GM19025 (cell line): ENCODE data around the gene DNAJC11.
"Not testable (repeated sequence)": the region's sequence is repeated elsewhere in the genome, so short reads cannot be mapped to it uniquely, and the experiment has no call there.

Experiments
- ATAC-seq: cut with Tn5 transposase; IDR thresholded peaks from one replicate; pipeline ENCODE4 v1.9.1; 2021; ENCODE audit warnings: mild to moderate bottlenecking, low read depth, moderate library complexity; ENCODE audit not compliant: unreplicated experiment

DNAJC11 gene

DNA sequence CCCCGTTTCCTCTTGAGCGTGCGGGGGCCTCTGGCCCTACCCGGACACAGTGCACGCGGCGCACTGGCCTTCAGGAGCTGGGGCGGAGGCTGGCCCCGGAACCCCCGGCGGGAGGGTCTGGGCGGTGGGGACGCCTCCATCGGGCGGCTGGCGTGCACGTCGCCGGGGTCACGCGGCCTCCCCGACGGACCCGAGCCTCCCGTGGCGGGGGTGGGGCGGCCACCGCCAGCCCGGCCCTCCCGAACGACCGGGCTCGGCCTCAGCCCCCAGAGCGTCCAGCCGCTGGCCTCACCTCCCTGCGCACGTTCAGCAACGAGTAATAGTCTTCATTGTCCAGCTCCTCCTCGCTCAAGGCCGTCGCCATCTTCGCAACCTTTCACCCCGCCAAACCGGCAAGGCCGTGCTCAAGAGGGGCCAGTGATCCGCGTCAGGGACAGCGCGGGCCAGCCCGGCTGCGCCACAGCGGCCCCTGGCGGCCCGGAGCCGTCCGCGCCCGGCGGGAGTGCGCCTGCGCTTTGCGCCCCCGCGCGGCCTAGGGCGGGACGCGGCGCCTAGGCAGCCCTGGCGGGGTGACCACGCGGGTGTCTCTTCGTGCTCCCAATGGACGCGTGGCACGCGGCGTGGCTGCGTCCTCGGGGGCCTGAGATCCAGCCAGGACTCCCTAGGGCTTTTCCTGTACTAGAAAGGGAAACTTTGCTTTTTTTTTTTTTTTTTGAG lies at the start of gene DNAJC11:
Gene DNAJC11, minus strand, starts transcription at position 380 of the 717 bp plus-strand sequence. Its CDS starts 16 bp downstream, at position 364.
- peak; percentile 92 for ATAC-seq

DNA sequence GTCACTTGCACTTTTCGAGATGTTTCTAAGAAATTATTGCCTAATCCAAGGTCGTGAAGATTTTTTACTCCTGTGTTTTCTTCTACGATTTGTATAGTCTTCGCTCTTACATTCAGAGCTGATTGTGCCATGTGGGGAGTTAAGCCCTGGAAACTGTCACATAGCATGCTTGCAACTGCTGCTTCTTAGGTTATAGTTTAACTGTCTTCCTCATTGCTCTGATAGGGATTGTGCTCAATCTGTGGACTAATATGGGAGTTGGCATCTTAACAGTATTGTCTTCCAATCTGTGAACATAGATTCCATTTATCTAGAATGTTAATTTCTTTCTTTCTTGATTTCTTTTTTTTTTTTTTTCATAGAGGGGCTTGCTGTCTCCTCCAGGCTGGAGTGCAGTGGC lies 48.9 kb upstream of the DNAJC11 start:
- ATAC-seq = no peak

- ATAC-seq = no peak
Measured at GRCh38 chr1:6747674-6748073, 46.1 kb upstream of the DNAJC11 start.

DNA sequence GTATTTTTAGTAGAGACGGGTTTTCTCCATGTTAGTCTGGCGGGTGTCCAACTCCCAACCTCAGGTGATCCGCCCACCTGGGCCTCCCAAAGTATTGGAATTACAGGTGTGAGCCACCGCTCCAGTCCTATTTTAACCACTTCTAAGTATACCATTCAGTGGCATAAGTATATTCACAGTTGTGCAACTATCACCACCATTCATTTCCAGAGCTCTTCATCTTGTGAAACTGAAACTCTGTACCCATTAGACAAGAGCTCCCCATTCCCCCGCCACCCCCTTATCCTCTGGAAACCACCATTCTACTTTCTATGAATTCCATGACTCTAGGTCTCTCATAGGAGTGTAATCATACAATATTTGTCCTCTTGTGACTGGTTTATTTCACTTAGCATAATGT lies 43.5 kb upstream of the DNAJC11 start:
- ATAC-seq = no peak

DNA sequence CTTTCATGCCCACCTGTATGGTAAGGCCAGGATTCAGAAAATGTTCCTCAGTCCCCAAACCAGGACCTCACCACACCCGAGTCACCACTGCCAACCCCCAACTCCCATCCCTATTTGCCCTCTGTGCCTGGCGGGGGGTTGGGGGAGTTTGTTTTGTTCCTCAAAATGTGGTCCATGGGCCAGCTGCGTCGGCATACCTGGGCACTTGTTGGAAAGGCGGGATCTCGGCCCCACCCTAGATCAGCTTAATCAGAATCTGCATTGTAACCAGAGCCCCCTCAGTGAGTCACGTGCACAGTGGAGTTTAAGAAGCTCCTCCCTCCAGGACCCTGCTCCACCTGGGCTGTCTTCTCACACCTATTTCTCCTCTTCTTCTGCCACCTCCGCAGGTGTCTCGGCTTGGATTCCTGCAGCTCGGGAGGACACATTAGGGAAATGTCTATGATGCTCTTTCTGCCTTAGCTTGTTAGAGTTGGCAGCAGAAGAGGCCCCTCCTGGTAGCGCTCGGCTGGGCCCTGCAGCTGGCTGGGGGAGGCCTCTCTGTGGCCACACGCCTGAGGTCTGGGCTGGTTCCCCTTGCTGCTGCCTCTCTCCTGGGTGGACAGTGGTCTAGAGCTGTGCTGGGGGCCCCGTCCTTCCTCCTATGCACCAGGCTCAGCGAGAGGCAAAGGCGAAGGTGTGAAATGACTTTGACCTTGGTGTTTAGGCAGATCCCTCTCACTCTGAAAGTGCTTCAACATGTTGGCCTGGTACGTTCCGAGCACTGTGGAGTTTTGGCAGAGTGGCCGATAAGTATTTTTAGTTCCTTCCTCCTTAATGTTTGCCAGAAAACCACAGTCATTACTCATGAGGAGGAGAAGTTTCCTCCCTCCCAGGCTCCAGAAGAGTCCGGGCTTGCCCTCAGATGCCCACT lies 41.8 kb upstream of the DNAJC11 start:
- no peak for ATAC-seq

DNA sequence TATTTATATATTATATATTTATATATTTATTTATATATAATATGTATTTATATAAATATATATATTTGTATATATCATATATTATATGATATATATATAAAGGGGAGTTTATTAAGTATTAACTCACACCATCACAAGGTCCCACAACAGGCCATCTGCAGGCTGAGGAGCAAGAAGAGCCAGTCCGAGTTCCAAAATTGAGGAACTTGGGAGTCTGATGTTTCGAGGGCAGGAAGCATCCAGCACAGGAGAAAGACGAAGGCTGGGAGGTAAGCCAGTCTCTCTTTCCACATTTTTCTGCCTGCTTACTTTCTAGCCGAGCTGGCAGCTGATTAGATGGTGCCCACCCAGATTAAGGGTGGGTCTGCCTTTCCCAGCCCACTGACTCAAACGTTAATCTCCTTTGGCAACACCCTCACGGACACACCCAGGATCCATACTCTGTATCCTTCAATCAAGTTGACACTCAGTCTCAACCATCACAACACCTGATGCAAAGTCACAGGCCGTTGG lies 41.1 kb upstream of the DNAJC11 start:
- ATAC-seq = not testable (repeated sequence)

DNA sequence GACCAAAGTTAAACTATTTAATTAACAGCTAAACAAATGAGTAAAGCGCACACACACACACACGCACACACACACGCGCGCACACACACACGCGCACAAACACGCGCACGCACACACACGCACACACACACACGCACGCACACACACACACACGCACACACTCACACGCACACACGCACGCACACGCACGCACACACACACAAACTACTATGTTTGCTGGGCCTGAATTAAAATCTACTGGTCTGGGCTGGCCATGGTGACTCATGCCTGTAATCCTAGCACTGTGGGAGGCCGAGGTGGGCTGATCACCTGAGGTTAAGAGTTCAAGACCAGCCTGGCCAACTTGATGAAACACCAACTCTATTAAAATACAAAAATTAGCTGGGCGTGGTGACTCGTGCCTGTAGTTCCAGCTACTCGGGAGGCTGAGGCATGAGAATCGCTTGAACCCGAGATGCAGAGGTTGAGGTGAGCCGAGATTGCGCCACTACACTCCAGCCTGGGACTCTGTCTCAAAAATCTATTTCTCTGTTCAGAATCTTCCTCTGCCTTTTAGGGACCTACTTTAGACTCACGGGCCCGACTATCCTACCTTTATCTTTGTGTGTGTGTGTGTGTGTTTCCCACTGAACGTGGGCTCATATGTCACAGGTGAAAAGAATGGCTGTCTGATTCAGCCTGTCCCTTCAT lies 37.5 kb upstream of the DNAJC11 start:
- no peak for ATAC-seq

GRCh38 chr1:6732942-6733341 lies 31.3 kb upstream of the DNAJC11 start:
- ATAC-seq = no peak

DNA sequence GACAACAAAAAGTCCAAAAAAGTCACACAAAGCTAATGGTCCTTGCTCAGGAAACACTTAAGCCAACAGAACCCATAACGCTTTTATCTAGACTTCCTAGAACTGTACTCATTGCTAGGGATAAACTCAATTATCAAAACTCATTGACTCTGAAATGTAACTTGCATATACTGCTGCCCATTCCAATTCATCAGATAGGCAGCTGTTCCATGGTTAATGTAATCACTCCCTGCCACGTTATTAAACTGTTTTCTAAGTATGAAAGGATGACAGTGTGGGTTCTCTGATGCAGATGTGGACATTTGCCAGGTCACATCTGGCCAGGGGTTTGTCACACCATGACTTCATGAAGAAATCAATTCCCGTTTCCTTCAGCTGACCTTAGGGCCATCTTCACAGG lies 30.3 kb upstream of the DNAJC11 start:
- no peak for ATAC-seq

GRCh38 chr1:6730880-6731279 lies 29.3 kb upstream of the DNAJC11 start:
- ATAC-seq = no peak

DNA sequence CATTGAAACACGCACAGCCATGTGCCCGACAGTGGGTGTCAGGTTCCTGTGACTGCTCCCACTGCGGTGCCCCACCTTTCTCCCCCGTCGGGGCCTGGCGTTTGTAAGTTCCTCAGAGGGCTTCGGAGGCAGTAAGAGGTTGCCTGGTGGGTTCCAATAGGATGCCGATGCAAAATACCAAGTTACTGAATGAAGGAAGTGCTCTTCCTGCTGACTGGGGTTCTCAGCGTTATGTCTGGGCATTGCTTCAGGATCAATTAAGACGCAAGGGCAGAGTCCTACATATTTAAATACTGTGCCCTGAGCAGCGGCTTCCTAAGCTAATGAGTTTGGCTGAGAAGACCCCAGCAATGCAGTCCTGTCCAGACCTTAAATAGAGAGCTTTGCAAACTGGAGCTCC lies 28.9 kb upstream of the DNAJC11 start:
- no peak for ATAC-seq

DNA sequence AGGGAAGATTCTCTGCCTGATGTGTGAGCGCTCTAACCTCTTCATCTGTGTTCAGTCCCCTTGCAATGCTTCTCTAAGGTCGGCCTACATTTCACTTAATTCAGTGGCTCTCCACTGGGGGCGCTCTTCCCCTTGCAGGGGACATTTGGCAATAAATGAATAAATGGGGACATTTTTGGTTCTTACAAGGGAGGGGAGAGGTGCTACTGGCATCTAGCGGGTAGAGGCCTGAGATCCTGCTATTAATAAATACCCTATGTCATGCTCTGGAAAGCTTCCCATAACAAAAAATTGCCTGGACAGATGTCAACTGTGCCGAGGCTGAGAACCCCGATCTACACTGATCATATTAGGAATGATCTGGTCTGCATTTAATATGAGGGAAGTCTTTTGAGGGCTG lies 25.9 kb upstream of the DNAJC11 start:
- no peak for ATAC-seq

- no peak for ATAC-seq
Measured at GRCh38 chr1:6726253-6726652, 24.6 kb upstream of the DNAJC11 start.

DNA sequence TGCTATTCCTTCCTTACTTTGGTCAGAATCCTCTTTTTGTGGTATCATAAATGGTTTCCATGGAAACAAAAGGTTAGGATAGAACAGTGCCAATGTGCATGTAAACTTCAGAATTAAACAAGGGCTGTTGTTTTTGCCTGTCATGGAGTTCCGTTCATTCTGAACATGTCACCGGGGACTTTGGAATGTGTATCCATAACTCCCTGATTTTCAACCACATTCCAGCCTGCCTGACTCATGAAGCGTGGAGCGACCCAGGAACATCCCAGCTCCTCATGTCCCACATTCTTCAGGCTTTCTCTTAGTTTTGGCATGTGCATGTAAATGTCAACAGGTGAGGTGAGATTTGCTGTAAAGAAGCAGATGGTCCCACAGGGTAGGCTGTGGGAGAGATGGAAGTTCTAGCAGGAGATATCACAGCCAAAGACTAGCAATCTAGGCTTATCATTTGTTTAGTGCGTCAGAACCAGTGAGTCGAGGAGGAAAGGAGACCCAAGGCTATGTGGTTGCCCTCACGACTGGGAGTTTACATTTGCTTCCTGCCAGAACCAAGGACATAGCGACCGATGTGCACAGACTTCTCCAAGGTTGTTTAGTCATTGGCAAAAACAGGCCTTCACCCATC lies 23.0 kb upstream of the DNAJC11 start:
- ATAC-seq = no peak

GRCh38 chr1:6723621-6724428 lies 22.2 kb upstream of the DNAJC11 start:
- no peak for ATAC-seq

- ATAC-seq = no peak
Measured at GRCh38 chr1:6711174-6711573, 9.6 kb upstream of the DNAJC11 start.

DNA sequence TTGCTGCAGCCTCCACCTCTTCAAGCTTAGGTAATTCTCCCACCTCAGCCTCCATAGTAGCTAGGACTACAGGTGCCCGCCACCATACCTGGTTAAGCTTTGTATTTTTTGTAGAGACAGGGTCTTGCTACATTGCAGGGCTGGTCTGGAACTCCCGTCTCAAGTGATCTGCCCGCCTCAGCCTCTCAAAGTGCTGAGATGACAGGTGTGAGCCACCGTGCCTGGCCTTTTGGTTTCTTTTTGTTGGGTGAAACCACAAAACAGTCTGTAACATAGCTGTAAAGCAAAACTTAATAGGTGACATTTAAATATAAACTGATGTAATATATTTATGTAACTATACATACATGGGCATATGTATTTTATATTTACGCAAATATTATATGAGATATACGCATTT lies 3.1 kb upstream of the DNAJC11 start:
- no peak for ATAC-seq

DNA sequence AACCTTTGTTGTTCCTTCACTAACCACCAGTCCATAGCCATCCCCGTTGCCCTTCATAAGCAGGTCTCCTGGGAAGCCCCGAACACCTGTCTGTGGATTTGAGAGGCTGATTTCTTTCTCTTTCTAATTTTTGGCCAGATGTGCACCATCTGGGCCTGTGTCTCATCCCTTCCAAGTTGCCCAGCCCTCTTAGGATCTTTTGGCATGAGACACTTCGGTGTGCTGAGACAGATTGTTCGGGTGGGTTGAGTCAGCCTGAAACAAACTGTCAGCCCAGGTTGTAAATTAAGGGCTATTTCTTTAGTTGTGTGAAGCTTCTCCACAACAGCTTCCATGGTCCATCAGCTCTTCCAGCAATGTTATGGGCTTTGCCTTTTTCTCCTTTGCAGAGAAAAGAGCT lies 1.4 kb upstream of the DNAJC11 start:
- ATAC-seq = no peak

DNA sequence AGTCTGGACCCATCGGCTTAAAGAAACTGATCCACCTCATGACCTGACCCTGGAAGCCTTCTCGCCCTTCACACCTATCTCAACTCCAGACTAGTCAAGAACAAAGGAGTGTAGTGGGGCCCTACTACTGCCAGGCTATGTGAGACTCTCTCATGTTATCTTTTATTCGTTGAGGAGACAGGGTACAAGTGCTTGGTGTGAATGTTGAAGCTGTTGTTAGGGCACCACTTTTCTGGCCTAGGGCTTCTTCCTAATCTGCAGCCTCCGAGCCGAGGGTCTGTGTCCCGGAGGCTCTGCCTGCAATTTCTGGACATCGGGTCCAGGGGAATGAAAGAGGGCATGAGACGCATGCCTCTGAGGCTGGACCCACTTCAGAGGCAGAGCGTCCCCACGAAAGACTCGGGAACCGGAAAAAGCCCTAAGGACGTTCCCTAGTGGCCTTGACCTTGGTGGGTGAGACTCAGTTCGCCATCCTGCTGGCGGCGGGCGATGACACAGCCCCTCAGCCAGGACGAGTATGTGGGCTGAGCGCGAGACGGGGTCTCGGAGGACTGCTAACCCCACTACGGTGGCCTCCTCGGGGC lies 671 bp downstream of the DNAJC11 start:
- ATAC-seq = no peak
